Stimulated activated CD8-positive, alpha-beta memory T cell treated with anti-CD3 and anti-CD28 coated beads, Interleukin-15, amount 100 ng/mL, for 24 hours (primary cell): ENCODE data around the gene ELOVL7.
"Not testable (repeated sequence)": the region's sequence is repeated elsewhere in the genome, so short reads cannot be mapped to it uniquely, and the experiment has no call there.

Source experiments
- DNase-seq: peaks from one replicate; pipeline ENCODE4 v3.0.0-alpha.2; 2020; ENCODE audit warnings: low read depth

The ELOVL7 gene

DNA sequence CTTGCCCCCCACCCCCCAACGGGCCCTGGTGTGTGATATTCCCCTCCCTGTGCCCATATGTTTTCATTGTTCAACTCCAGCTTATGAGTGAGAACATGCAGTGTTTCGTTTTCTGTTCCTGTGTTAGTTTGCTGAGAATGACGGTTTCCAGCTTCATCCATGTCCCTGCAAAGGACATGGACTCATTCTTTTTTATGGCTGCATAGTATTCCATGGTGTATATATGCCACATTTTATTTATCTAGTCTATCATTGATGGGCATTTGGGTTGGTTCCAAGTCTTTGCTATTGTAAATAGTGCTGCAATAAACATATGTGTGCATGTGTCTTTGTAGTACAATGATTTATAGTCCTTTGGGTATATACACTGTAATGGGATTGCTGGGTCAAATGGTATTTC, 132.2 kb downstream of the ELOVL7 start:
- not testable (repeated sequence) for DNase-seq

DNA sequence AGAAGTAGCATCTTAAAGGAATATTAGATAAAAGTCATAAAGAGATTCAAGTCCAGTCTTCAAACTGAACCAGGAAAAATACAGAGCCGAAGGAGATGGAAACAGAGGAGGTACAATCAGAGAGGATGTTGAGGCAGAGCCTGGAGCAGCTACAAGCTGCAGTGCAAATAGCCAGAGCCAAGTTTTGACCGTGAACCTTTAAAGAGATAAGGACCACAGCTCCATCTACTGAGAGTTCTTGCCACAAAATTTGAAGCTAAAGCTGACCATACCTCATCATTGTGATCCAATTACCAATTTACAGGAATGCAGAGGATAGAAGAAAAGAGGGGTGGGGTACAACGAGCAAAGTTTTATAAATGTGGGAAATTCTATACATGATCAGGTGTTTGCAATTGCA, 133.7 kb downstream of the ELOVL7 start:
- no peak for DNase-seq

DNA sequence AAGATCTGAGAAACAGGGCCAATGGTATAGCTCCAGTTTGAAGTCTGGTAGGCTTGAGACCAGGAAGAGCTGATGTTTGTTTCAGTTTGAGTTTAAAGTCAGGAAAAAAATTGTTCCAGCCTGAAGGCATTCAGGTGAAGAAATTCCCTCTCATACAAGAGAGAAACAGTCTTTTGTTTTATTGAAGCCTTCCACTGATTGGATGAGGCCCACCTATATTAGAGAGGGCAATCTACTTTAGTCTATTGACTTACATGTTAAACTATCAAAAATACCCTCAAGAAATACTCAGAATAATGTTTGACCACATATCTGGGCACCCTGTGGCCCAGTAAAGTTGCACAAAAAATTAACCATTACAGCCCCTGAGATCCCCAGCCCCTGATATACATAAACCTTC, 138.9 kb downstream of the ELOVL7 start:
- no peak for DNase-seq

DNA sequence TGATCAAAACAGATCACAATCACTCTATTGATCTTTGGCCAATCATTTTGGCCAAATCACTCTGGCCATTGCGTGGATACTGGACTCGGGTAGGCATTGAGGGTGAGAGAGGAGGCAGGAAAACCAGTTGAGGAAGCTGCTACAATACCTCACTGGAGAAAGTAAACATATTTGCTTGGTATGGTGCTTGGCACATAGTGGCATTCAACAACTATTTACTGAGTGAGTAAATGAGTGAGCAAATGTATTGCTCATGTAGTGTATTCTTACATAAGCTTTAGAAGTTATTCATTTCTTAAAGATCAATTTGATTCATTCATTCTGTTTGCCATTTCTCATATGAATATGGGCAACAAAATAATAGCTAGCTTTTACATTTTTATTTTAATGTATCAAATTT, 140.1 kb downstream of the ELOVL7 start:
- DNase-seq, result no peak
